Testis (tissue), 3 donors: Measurements from ENCODE around the gene RPAIN. TPM values are rescaled to one million over a fixed set of nuclear protein-coding genes. Genes with fewer than 3 reads are reported as not detected.

Experiments
- DNase-seq: peaks from one replicate; pipeline ENCODE4 v3.0.0-alpha.2; 2019
- H3K27ac ChIP-seq, 2 donors: fragments of 200-600 bp; sonication (generic); one replicate each; pipeline ENCODE4 v1.5.1; 2019
- H3K27me3 ChIP-seq: fragments of 200-600 bp; sonication (generic); one replicate; pipeline ENCODE4 v1.5.1; 2019
- H3K36me3 ChIP-seq: fragments of 200-600 bp; sonication (generic); one replicate; pipeline ENCODE4 v1.5.1; 2017; ENCODE audit warnings: low read depth; ENCODE audit errors: missing control alignments
- H3K4me1 ChIP-seq: fragments of 200-600 bp; sonication (generic); one replicate; pipeline ENCODE4 v1.5.1; 2019
- H3K4me3 ChIP-seq, 2 donors: fragments of 200-600 bp; sonication (generic); one replicate each; pipeline ENCODE4 v1.5.1; 2017 to 2019
- H3K9me3 ChIP-seq: fragments of 200-600 bp; sonication (generic); one replicate; pipeline ENCODE4 v1.5.1; 2017
- CTCF ChIP-seq, 3 experiments: fragments of 450-650 bp in 2 of 3; fragments of 200-600 bp in 1 of 3; sonication (generic) in 1 of 3; IDR thresholded peaks; one replicate each; pipeline ENCODE4 v1.5.1; 2016 to 2019; ENCODE audit warnings: antibody characterized with exemption in 3 of 3, mild to moderate bottlenecking in 2 of 3, moderate library complexity in 1 of 3
- POLR2A ChIP-seq: fragments of 450-650 bp; IDR thresholded peaks from one replicate; pipeline ENCODE4 v1.6.1; 2017; ENCODE audit warnings: antibody characterized with exemption, mild to moderate bottlenecking, moderate library complexity
- WGBS, 2 donors: methylation state at CpG; one replicate each; pipeline ENCODE4 v1.1.5; 2018; 5-methylcytosine and 5-hydroxymethylcytosine counted together
- intact Hi-C: fragments of 100-400 bp; cut with DNase I; formaldehyde crosslinking; loops from one replicate; pipeline ENCODE4 v1.15.1; 2023; ENCODE audit warnings: low total_unique reads
- polyA plus RNA-seq: library from polyadenylated mRNA; stranded (reverse); fragments of 350-450 nt; fragmentation: Illumina TruSeq; extraction: RNeasy Lipid Tissue Mini Kit (QIAGEN cat#74804); gene quantifications from one replicate; pipeline ENCODE4 v1.2.3, GENCODE V29; 2014; ENCODE audit warnings: low read depth, low replicate concordance; ENCODE audit not compliant: insufficient read depth
- total RNA-seq, 2 donors: library from RNA; depleted of rRNA; stranded (reverse); fragments of >200 nt; gene quantifications; one replicate each; pipeline ENCODE4 v1.2.3, GENCODE V29; 2016

The RPAIN gene
- total and polyA plus RNA-seq, 3 donors from 2014 or later, result 35.8 to 60.0 (median 52.1) TPM

- Histone ChIP-seq H3K36me3 (no peaks in the 10 kb centered on the region), H3K27ac (no peak overlapping the region), H3K4me1 (no peaks in the 10 kb centered on the region), H3K4me3 (no peak overlapping the region), H3K27me3 (no peaks in the 10 kb centered on the region), H3K9me3 (no peaks in the 10 kb centered on the region)
- intact Hi-C loops, result no loop called here
- no peak for DNase-seq
- 92 to 96% methylated on average over 4 of the region's 4 CpGs for WGBS, 2 donors
- TF ChIP-seq CTCF (IDR thresholded peaks at IDR 0.05), result no peak
- no peak for TF ChIP-seq POLR2A
These were observed 59.0 kb downstream of the RPAIN start for GRCh38 chr17:5478992-5479391.

DNA sequence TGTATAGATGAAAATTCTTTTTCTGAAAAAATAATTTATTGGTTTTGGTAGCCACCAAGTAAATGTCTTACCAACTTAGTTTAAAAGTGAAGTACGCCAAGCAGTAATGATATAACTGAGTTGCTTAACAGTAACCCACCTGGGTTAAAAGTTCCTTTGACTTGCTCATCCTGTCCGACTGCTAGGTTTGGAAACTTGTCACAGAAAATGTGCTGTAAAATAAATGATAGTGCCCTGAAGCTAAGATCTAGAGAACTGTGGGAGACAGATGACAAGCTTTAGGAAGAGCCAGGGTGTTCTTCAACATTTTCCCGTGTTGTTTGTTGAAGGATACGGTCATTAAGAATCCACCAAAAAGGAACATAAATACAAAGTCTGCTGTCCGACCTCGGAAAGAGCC lies 61.0 kb downstream of the RPAIN start:
- H3K27me3 ChIP-seq, result no peaks in the 10 kb centered on the region
- TF ChIP-seq CTCF (IDR thresholded peaks at IDR 0.05), result no peak
- no peak for TF ChIP-seq POLR2A
- no peak overlapping the region for H3K27ac ChIP-seq
- no peaks in the 10 kb centered on the region for H3K9me3 ChIP-seq
- H3K4me3 ChIP-seq, result no peak overlapping the region
- intact Hi-C loops, result no loop called here
- no peaks in the 10 kb centered on the region for H3K4me1 ChIP-seq
- 84 to 89% methylated on average over 6 of the region's 6 CpGs for WGBS, 2 donors
- no peak for DNase-seq
- H3K36me3 ChIP-seq, result no peaks in the 10 kb centered on the region

GRCh38 chr17:5481451-5481850 lies 61.5 kb downstream of the RPAIN start:
- H3K27ac ChIP-seq, result no peak overlapping the region
- no peaks in the 10 kb centered on the region for H3K9me3 ChIP-seq
- H3K27me3 ChIP-seq, result no peaks in the 10 kb centered on the region
- no peak overlapping the region for H3K4me3 ChIP-seq
- TF ChIP-seq POLR2A, result no peak
- TF ChIP-seq CTCF (IDR thresholded peaks at IDR 0.05), result no peak
- H3K36me3 ChIP-seq, result no peaks in the 10 kb centered on the region
- intact Hi-C loops, result no loop called here
- 90 to 98% methylated on average over 4 of the region's 4 CpGs for WGBS, 2 donors
- no peaks in the 10 kb centered on the region for H3K4me1 ChIP-seq
- DNase-seq, result no peak

Other genes with a start within 250 kb of the RPAIN start
- gene ZNF594, start 228.3 kb upstream of the RPAIN start, total RNA-seq, result 10 to 100 TPM; 31.3 to 41.3 TPM
- 5.8 TPM for gene ZNF594, start 228.3 kb upstream of the RPAIN start, polyA plus RNA-seq
- gene SCIMP, start 185.3 kb upstream of the RPAIN start, total RNA-seq, result under 1 TPM; 0.39 to 0.50 TPM
- 2.5 TPM for gene SCIMP, start 185.3 kb upstream of the RPAIN start, polyA plus RNA-seq
- 10 to 100 TPM; 33.1 to 47.4 TPM for gene RABEP1, start 137.9 kb upstream of the RPAIN start, total RNA-seq
- 23.2 TPM for gene RABEP1, start 137.9 kb upstream of the RPAIN start, polyA plus RNA-seq
- 100 to 1,000 TPM; 196 to 234 TPM for gene NUP88, start 520 bp upstream of the RPAIN start, total RNA-seq
- gene NUP88, start 520 bp upstream of the RPAIN start, polyA plus RNA-seq, result 211 TPM
- 100 to 1,000 TPM; 120 to 151 TPM for gene C1QBP, start 19.0 kb downstream of the RPAIN start, total RNA-seq
- gene C1QBP, start 19.0 kb downstream of the RPAIN start, polyA plus RNA-seq, result 133 TPM
- 10 to 100 TPM; 17.6 to 18.0 TPM for gene DHX33, start 48.8 kb downstream of the RPAIN start, total RNA-seq
- gene DHX33, start 48.8 kb downstream of the RPAIN start, polyA plus RNA-seq, result 12.7 TPM
- 10 to 100 TPM; 70.8 to 97.0 TPM for gene DERL2, start 66.0 kb downstream of the RPAIN start, total RNA-seq
- gene DERL2, start 66.0 kb downstream of the RPAIN start, polyA plus RNA-seq, result 159 TPM
- gene MIS12, start 66.4 kb downstream of the RPAIN start, total RNA-seq, result 10 to 100 TPM; 12.9 to 24.5 TPM
- gene MIS12, start 66.4 kb downstream of the RPAIN start, polyA plus RNA-seq, result 20.8 TPM
- 10 to 100 TPM; 35.4 to 68.5 TPM for gene NLRP1, start 164.3 kb downstream of the RPAIN start, total RNA-seq
- 39.0 TPM for gene NLRP1, start 164.3 kb downstream of the RPAIN start, polyA plus RNA-seq